Activated CD8-positive, alpha-beta memory T cell treated with anti-CD3 and anti-CD28 coated beads for 1 hour (primary cell): Measurements from ENCODE around the gene EBLN2.
A peak's percentile ranks its signal among the peaks of the same experiment; 100 is the strongest.

Experiments used
- DNase-seq, 2 donors: peaks; one replicate each; pipeline ENCODE4 v3.0.0-alpha.2; 2020; ENCODE audit warnings: low read depth in 1 of 2; ENCODE audit errors: extremely low read depth in 1 of 2

The EBLN2 gene

DNA sequence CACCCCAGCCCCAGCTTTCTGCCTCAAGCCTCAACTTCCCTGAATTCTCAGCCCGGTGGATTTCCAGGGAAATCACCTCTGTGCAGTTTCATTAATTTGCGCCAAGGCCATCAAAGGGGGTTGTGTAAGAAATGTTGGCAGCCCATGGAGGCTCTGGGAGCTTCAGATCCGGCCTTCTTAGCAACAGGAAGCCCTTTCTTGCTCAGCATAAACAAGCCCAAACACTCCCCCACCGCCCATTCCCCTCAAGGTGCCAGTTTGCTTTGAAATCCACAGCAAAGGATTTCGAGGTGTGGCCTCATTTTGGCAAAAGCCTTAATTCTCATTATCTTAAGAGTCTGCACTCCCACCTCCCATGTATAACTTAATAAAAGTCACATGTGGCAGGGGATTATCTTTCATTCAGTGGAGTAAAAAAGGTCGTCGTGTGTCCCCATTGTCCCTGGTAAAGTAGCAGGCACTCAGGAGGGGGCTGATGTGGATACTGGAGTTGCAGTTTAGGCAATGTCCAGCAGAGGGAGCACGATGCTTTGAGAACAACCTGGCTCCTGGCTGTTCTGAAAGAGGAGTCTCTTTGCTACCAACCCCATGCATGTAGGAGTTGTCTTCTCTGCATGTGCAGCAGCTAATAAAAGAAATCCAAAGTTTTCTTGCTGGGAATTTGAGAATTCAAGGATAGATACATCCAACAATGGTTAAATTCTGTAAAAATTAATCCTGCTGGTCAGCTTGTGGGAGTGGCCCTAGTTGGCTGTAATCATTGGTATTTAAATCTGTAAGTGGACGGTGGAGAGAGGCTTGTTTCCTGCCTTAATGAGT lies 39.5 kb downstream of the EBLN2 start:
- DNase-seq: peak; percentile 19 to 60

DNA sequence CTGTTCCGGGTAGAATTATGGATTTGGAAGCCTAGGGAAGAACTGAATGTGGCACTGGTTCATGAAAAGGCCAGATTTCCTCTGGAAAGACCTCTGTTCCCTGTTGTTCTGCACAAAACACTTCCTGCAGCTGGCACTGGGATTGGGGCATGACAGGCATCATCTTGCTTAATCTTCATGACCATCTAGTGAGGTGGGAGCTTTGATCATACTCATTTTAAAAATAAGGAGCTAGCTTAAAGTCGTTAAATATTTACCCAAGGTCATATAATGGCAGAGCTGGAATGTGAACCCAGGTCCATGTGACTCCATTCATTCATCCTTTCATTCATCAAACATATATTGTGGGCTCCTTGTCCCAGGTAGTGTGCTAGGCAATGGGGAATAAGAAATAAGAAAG lies 40.4 kb downstream of the EBLN2 start:
- DNase-seq: no peak

DNA sequence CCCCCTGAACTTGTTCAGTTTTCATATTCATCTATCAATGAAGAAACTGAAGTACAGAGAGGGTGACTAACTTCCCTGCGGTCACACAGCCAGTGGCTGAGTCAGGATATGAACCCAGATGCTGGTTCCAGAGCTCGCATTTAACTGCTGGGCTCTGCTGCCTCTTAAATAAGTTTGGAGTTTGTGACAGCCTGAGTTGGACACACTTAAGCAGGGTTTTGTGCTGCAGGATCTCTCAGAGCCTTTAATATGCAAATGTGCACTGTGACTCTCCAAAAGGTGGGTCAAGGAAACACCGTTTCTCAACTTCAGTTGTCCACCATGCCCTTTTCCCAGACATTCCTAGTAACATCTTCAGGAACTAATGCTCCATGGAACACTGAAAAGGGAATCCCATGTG lies 45.8 kb downstream of the EBLN2 start:
- no peak for DNase-seq

DNA sequence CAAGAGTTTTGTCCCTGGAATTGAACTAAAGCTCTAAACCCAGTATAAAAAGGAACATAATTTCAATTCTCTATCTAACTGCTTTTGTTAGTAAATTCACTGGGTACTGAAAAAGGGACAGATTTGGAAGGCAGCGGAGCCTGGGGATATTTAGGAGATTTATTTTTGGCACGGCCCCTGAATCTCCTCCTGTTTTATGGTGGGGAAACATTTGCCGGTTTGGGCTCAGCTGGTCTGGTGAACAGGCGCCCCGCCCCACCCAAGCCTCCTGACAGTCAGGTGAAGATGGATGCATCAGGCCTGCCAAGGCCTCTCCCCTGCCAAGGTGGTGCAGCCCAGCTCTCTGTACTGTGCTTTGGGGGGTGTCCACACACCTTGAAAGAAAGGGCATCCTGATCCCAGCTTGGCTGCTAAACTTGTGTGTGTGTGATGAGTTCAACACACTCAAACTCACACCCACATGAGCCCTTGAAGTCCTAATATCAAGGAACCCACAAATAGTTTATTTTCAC lies 46.3 kb downstream of the EBLN2 start:
- no peak for DNase-seq

DNA sequence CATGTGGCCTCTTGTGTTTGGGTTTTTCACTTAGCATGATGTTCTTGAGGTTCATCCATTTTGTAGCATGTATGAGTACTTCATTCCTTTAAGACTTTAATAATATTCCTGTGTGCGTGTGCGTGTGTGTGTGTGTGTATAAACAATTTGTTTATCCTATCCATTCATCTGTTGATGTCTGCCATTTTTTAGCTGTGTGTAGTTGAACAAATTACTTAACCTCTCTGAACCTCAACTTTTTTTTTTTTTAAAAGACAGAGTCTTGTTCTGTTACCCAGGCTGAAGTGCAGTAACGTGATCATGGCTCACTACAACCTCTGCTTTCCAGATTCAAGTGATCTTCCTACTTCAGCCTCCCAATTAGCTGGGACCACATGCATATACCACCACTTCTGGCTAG lies 47.3 kb downstream of the EBLN2 start:
- DNase-seq: no peak

DNA sequence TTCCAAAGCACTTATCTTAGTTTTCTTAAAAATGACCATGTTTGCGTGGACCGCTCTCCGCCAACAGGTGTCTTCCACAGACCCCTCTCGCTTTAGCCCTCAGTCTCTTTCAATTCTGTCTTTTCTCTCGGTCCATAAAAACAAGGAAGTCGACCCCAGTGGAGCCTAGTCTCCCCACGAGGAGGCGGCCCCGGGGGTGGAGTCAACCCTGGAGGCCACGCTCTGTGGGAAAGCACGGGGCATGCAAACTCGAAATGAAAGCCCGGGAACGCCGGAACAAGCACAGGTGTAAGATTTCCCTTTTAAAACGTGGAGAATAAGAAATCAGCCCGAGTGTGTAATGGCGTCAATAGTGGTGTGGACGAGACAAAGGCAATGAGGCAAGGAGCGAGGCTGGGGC lies 49.1 kb downstream of the EBLN2 start:
- no peak for DNase-seq
